Effector memory CD8-positive, alpha-beta T cell (primary cell): ENCODE results near the gene CD244.

Experiments used
- ATAC-seq: fragments of 150-1000 bp; cut with Tn5 transposase; replicated peaks from 2 replicates; pipeline ENCODE4 v1.10.0; 2021; ENCODE audit warnings: mild to moderate bottlenecking, moderate library complexity
- DNase-seq, 3 experiments: peaks; one replicate each; pipeline ENCODE4 v3.0.0; 2021
- H3K27ac Mint-ChIP-seq, 2 donors: one replicate each; pipeline ENCODE4 v1.8.0; 2022; ENCODE audit warnings: mild to moderate bottlenecking in 2 of 2, mixed read lengths in 2 of 2, moderate library complexity in 2 of 2
- H3K27me3 Mint-ChIP-seq, 2 donors: one replicate each; pipeline ENCODE4 v1.8.0; 2022; ENCODE audit warnings: mixed read lengths in 2 of 2
- H3K36me3 Mint-ChIP-seq: one replicate; pipeline ENCODE4 v1.8.0; 2022; ENCODE audit warnings: mild to moderate bottlenecking, moderate library complexity, mixed read lengths; ENCODE audit not compliant: insufficient read depth
- H3K4me1 Mint-ChIP-seq, 2 donors: one replicate each; pipeline ENCODE4 v1.8.0; 2022; ENCODE audit warnings: low read depth in 2 of 2, mixed read lengths in 2 of 2
- H3K4me3 Mint-ChIP-seq, 2 donors: one replicate each; pipeline ENCODE4 v1.8.0; 2022; ENCODE audit warnings: mild to moderate bottlenecking in 2 of 2, mixed read lengths in 2 of 2, moderate library complexity in 2 of 2
- H3K9me3 Mint-ChIP-seq, 2 donors: one replicate each; pipeline ENCODE4 v1.8.0; 2022; ENCODE audit warnings: mixed read lengths in 2 of 2

The CD244 gene

DNA sequence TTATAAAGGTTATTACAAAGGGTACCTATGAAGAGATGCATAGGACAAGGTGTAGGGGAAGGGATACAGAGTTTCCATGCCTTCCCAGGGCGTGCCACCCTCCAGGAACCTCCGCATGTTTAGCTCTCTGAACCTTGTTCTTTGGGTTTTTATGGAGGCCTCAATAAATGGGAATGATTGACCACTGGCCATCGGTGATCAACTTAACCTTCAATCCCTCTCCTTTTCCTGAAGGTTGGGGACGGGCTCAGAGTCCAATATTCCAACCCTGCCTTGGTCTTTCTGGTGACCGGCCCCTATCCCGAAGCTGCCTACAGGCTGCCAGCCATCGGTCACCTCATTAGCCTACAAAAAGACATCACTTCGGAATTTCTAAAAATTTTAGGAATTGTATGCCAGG is 11.7 kb downstream of the CD244 start:
- Mint-ChIP-seq H3K4me3 (peak overlapping the region; percentile 7 to 40), H3K36me3 (peaks cover 29% of the 10 kb centered on the region), H3K27me3 (no peaks in the 10 kb centered on the region), H3K4me1 (peaks cover 31 to 58% of the 10 kb centered on the region in 2 donors), H3K27ac (peak overlapping the region in 1 of 2 donors; percentile 83), H3K9me3 (no peaks in the 10 kb centered on the region)
- no peak for DNase-seq
- ATAC-seq, result no peak

DNA sequence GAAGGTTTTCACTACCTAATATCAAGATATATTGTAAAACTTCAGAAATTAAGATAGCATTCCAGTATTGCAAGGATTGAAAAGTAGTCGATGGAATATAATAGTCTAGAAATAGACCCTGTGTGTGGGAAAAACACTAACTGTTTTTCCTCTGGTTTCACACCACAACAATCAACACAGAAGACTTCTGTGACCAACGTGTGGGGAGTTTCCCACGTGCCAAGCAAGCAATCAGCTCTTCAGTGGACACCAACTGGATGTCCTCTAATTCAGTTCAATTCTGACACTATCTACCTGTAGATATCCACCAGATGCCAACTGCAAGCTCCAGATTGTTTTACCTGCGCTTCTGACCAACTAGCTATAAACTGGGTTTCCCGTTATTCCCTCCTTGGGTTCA is 12.1 kb downstream of the CD244 start:
- H3K27me3 Mint-ChIP-seq, result no peaks in the 10 kb centered on the region
- H3K36me3 Mint-ChIP-seq, result peaks cover 29% of the 10 kb centered on the region
- H3K4me1 Mint-ChIP-seq, result peaks cover 31 to 63% of the 10 kb centered on the region in 2 donors
- DNase-seq (no peak), ATAC-seq (peak; percentile 72)
- no peaks in the 10 kb centered on the region for H3K9me3 Mint-ChIP-seq
- H3K4me3 Mint-ChIP-seq, result peak overlapping the region; percentile 7 to 40
- H3K27ac Mint-ChIP-seq, result peak overlapping the region in 1 of 2 donors; percentile 83

DNA sequence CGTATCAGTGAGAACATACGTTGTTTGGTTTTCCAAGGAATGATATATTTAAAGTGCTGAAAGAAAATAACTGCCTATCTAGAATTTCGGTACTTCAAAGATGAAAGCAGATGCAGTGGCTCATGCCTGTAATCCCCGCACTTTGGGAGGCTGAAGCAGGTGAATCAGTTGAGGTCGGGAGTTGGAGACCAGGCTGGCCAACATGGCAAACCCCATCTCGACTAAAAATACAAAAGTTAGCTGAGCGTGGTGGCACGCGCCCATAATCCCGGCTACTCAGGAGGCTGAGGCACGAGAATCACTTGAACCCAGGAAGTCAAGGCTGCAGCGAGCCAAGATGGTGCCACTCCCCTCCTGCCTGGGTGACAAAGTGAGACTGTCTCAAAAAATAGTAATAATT is 16.4 kb downstream of the CD244 start:
- H3K4me3 Mint-ChIP-seq, result no peak overlapping the region
- peaks cover 41 to 76% of the 10 kb centered on the region in 2 donors for H3K4me1 Mint-ChIP-seq
- ATAC-seq (no peak), DNase-seq (no peak)
- H3K9me3 Mint-ChIP-seq, result no peaks in the 10 kb centered on the region
- peak overlapping the region in 1 of 2 donors; percentile 20 for H3K27ac Mint-ChIP-seq
- H3K27me3 Mint-ChIP-seq, result no peaks in the 10 kb centered on the region
- peaks cover 10% of the 10 kb centered on the region for H3K36me3 Mint-ChIP-seq

DNA sequence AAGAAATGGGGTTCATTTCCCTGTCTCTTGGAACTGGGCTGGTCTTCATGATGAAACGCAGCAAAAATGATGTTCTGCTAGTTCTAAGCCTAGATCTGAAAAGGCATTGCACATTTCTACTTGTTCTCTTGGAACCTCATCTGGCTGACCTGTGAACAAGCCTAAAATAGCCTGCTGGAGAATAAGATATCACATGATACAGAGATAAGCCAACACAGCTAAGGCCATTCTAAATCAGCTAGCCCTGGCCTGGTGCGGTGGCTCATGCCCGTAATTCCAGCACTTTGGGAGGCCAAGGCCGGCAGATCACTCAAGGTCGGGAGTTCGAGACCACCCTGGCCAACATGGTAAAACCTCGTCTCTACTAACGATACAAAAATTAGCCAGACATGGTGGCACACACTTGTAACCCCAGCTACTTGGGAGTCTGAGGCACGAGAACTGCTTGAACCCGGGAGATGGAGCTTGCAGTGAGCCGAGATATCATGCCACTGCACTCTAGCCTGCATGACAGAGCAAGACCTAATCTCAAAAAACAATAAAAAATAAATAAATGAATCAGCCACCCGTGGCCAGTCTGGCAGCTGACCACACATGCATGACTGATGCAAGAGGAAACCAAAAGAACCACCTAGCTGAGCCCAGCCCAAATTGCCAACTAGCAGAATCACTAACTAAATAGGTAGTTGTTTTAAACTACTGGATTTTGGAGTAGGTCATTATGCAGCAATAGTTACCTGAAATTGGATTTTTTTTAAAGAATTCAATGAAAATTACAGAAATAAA is 18.0 kb downstream of the CD244 start:
- Mint-ChIP-seq H3K27ac (peak overlapping the region; percentile 62 to 84), H3K4me3 (peak overlapping the region; percentile 20 to 62), H3K9me3 (no peaks in the 10 kb centered on the region), H3K4me1 (peaks cover 35 to 74% of the 10 kb centered on the region in 2 donors), H3K36me3 (peaks cover 18% of the 10 kb centered on the region), H3K27me3 (no peaks in the 10 kb centered on the region)
- ATAC-seq (peak; percentile 31), DNase-seq (no peak)

DNA sequence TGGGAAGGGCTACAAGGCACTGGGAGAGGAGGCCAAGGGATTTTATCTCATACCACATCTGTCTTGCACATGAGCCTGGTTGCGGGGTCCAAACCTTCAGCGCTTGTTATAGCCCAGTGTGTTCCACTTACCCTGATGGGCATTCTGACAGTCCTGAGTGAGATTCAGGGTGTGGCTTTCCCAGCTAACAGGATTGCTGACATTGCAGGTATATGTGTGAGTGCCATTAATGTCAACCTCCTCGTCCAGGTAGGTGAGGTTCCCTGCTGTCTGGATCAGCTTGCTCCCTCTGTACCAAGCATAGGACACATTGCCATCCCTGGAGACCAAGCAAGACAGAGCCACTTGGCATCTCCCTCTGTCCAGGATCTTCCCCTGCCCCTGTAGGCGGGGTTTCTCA is 21.6 kb downstream of the CD244 start:
- DNase-seq (no peak), ATAC-seq (no peak)
- peaks cover 21% of the 10 kb centered on the region for H3K36me3 Mint-ChIP-seq
- peaks cover 52 to 77% of the 10 kb centered on the region in 2 donors for H3K4me1 Mint-ChIP-seq
- H3K27ac Mint-ChIP-seq, result peak overlapping the region in 1 of 2 donors; percentile 82
- H3K27me3 Mint-ChIP-seq, result no peaks in the 10 kb centered on the region
- H3K4me3 Mint-ChIP-seq, result no peak overlapping the region
- H3K9me3 Mint-ChIP-seq, result no peaks in the 10 kb centered on the region

DNA sequence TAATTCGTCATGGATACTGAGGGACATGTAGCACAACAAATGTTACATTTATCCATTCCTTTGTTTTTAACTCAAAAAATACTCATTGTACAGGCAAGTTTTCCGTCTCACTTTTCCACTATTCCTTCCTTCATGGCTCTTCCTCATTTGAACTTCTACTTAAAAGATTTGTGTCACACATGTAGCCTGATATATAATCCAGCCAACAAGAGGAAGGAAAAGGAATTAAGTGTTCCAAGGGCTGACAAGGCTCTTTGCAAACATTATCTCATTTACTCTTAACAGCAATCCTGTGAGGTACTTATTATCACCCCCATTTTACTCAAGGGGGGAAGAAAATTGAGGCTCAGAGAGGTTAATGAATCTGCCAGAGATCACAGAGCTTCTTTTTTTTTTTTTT is 22.9 kb downstream of the CD244 start:
- Mint-ChIP-seq H3K4me3 (peak overlapping the region in 1 of 2 donors; percentile 53), H3K27me3 (no peaks in the 10 kb centered on the region), H3K27ac (peak overlapping the region; percentile 82 to 94), H3K4me1 (peaks cover 58 to 78% of the 10 kb centered on the region in 2 donors), H3K9me3 (no peaks in the 10 kb centered on the region), H3K36me3 (peaks cover 31% of the 10 kb centered on the region)
- no peak for ATAC-seq
- DNase-seq, result no peak

DNA sequence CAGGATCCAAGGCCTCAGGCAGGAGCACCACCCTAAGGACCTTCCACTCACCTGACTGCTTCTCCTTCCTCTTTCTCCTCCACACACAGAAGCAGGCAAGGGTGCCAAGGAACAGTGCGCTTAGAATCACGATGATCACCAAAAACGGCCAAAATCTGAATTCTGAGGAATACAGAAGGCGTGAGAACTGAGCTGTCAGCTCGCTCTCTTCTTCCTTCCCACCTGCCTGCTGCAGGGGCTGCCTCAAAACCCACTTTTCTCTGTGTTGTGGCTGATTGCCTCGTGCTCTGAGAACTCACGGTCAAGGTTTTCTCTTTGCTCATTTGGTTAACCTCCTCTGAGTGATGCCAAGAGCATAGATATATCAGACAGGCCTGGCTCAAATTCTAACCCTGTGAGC is 23.8 kb downstream of the CD244 start:
- DNase-seq (peak in 1 of 3 experiments; percentile 23), ATAC-seq (no peak)
- H3K9me3 Mint-ChIP-seq, result no peaks in the 10 kb centered on the region
- H3K27ac Mint-ChIP-seq, result peak overlapping the region; percentile 82 to 94
- peaks cover 40% of the 10 kb centered on the region for H3K36me3 Mint-ChIP-seq
- no peaks in the 10 kb centered on the region for H3K27me3 Mint-ChIP-seq
- H3K4me1 Mint-ChIP-seq, result peaks cover 63 to 85% of the 10 kb centered on the region in 2 donors
- H3K4me3 Mint-ChIP-seq, result peak overlapping the region; percentile 73 to 80

DNA sequence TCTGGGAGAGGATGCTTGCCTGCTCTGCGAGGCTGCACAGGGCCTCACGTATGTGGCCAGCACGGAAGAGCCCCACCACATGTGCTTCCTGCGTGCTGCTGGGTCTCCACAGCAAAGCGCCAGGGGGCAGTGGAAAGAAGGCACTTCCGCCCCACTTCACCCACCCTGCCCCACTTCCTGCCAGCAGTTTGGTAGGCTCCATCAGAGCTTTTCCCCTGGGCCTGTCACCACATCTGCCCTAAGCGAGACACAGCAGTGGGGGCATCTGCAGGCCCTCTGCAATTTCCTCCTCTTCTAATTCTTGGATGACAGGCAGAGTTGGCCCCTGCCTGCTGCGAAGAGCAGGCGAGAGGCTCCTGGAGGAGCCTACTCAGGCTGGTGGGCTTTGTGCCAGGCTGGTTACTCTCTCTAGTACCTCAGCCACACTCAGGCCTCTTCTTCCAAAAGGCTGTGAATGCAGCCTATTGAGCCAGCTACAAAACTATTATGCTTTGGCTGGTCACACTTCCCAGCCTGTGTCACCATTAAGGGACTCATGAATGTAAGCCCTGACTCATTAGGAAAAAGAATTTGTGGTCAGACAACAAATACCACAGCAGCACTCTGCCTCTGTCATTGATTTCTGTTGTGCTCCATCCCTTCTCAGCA is 25.0 kb downstream of the CD244 start:
- Mint-ChIP-seq H3K4me1 (peaks cover 66 to 85% of the 10 kb centered on the region in 2 donors), H3K9me3 (no peaks in the 10 kb centered on the region), H3K4me3 (peak overlapping the region; percentile 73 to 80), H3K27me3 (no peaks in the 10 kb centered on the region), H3K36me3 (peaks cover 47% of the 10 kb centered on the region), H3K27ac (peak overlapping the region; percentile 82 to 94)
- peak; percentile 97 for ATAC-seq
- DNase-seq, result peak; percentile 82 to 84 (median 83)

DNA sequence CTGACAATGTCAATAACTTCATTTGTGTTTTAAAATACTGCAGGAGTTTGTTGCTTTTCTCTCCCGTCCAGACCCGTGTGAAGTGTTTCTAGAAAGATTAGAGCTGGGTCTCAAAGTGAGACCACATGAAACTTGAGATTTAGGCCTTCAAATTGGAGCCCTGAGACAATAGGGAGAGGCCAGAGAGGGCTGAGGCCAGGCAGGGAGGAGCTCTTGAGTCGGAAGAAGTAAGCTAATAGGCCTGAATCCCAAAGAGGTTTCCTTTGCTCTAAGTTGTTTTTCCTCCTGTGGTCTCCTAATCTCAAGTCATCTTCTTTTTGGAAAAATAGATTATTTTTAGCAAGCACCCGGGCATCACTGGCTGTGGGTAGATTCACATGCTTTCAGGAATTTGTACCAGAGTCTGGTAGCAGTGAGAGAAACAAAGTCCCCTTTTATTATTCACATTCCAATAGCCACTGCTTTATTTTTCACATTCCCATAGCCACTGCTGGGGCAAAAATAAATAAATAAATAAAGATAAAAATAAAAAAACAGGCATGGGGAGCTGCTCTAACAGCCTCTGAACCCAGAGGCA is 25.6 kb downstream of the CD244 start:
- H3K27ac Mint-ChIP-seq, result peak overlapping the region; percentile 63 to 94
- DNase-seq (no peak), ATAC-seq (no peak)
- H3K9me3 Mint-ChIP-seq, result no peaks in the 10 kb centered on the region
- peaks cover 47% of the 10 kb centered on the region for H3K36me3 Mint-ChIP-seq
- no peaks in the 10 kb centered on the region for H3K27me3 Mint-ChIP-seq
- H3K4me1 Mint-ChIP-seq, result peaks cover 62 to 79% of the 10 kb centered on the region in 2 donors
- peak overlapping the region; percentile 71 to 73 for H3K4me3 Mint-ChIP-seq

DNA sequence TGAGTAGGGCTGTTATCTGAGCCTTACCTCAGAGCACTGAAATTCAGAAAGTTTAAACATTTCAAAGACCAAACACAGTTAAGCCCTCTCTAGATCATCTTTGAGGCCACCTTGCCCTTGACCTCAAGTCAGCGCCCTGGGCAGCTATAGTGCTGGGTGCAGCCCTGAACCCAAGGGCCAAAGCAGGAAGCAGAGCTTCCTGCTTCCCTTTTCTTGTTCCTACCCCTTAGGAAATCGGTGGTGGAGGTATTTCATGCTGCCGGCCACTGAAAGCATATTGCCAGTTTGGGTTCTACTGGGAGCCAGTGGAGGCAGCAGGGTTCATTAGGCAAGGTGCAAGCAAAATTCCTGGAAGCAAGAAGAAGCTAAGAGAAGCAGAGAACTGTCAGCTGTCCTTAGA is 26.1 kb downstream of the CD244 start:
- Mint-ChIP-seq H3K4me1 (peaks cover 59 to 74% of the 10 kb centered on the region in 2 donors), H3K27ac (peak overlapping the region; percentile 63 to 94), H3K36me3 (peaks cover 50% of the 10 kb centered on the region), H3K4me3 (peak overlapping the region; percentile 71 to 73), H3K9me3 (no peaks in the 10 kb centered on the region), H3K27me3 (no peaks in the 10 kb centered on the region)
- ATAC-seq (no peak), DNase-seq (no peak)

DNA sequence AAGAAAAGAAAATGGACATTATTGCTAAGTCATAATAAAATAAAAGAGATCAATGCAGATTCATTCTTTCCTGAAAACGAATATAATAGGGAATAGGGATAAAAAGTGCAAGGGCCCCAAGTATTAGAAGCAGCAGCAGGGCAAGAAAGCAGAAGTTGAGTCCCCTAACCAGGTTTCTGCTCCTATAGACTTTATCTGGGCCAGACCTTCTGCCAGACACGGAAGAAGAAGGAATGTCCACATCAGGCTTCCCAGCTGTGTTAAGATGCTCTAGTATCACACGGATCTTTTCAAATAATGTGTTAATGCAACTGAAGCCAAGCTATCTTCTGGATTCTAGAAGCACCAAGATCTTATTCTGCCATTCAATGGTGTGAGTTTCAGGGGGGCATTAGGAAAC is 26.9 kb downstream of the CD244 start:
- Mint-ChIP-seq H3K27me3 (no peaks in the 10 kb centered on the region), H3K4me3 (peak overlapping the region; percentile 71 to 73), H3K27ac (peak overlapping the region; percentile 63 to 94), H3K36me3 (peaks cover 55% of the 10 kb centered on the region), H3K9me3 (no peaks in the 10 kb centered on the region), H3K4me1 (peaks cover 59 to 71% of the 10 kb centered on the region in 2 donors)
- ATAC-seq, result no peak
- DNase-seq, result no peak

DNA sequence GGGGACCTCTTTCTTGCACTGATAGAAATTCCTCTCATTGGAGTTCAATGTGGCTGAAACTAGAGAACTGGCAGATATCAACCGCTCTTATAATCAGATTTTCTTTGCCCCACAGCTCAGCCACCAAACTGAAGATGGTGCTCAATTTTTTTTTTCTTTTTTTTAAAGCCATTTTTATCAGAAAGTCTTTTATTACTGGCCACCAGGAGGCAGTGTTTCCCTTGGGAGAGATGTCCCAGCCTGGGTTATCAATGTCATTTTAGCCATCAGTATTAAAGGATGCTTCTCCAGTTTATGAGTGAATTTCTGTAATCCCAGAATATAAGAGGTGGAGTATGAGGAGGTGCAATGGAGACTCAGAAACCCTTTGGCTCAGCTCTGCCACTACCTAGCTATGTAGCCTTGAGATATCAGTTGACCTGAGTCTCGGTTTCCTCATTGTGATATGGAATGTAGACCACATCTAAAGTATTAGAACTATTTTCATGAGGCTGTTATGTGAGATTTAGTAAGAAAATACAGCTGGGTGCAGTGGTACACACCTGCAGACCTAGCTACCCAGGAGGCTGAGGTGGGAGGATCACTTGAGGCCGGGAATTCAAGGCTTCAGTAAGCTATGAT is 27.6 kb downstream of the CD244 start:
- no peaks in the 10 kb centered on the region for H3K9me3 Mint-ChIP-seq
- peak; percentile 49 to 52 (median 50) for DNase-seq
- peak overlapping the region; percentile 88 to 92 for H3K27ac Mint-ChIP-seq
- peaks cover 61 to 72% of the 10 kb centered on the region in 2 donors for H3K4me1 Mint-ChIP-seq
- no peak for ATAC-seq
- H3K4me3 Mint-ChIP-seq, result peak overlapping the region; percentile 32 to 42
- no peaks in the 10 kb centered on the region for H3K27me3 Mint-ChIP-seq
- H3K36me3 Mint-ChIP-seq, result peaks cover 57% of the 10 kb centered on the region
